Body of pancreas (tissue), 4 donors: ENCODE data around the gene SMCHD1. TPM values are rescaled to one million over a fixed set of nuclear protein-coding genes. Genes with fewer than 3 reads are reported as not detected.
A peak's percentile ranks its signal among the peaks of the same experiment; 100 is the strongest.
"Not testable (repeated sequence)": the region's sequence is repeated elsewhere in the genome, so short reads cannot be mapped to it uniquely, and the experiment has no call there.

Experiments
- ATAC-seq: fragments of 150-250 bp; one replicate; pipeline ENCODE4 v1.9.1; 2016
- DNase-seq, 4 donors: peaks; one replicate each; pipeline ENCODE4 v3.0.0-alpha.2; 2019
- H3K27ac ChIP-seq, 4 donors: fragments of 200-600 bp; sonication (generic); 1 replicate in 3 of 4; 2 replicates in 1 of 4; pipeline versions ENCODE4 v1.5.1 to v1.6.1; 2016 to 2019; ENCODE audit warnings: mild to moderate bottlenecking in 1 of 4, mixed read lengths in 1 of 4, moderate library complexity in 1 of 4
- H3K27me3 ChIP-seq, 2 donors: fragments of 200-600 bp; sonication (generic); one replicate each; pipeline ENCODE4 v1.6.0; 2016; ENCODE audit warnings: mild to moderate bottlenecking in 1 of 2
- H3K36me3 ChIP-seq, 2 donors: fragments of 200-600 bp; sonication (generic); replicated peaks in 1 of 2; 2 replicates each; pipeline ENCODE4 v1.5.1; 2016; ENCODE audit warnings: low read depth in 2 of 2; ENCODE audit not compliant: insufficient read depth in 1 of 2
- H3K4me1 ChIP-seq: fragments of 200-600 bp; sonication (generic); one replicate; pipeline ENCODE4 v1.6.0; 2016
- H3K4me3 ChIP-seq, 2 donors: fragments of 200-600 bp; sonication (generic); 1 replicate in 1 of 2; 2 replicates in 1 of 2; pipeline ENCODE4 v1.5.1; 2016 to 2019
- H3K9me3 ChIP-seq, 3 donors: fragments of 200-600 bp; sonication (generic); 1 replicate in 2 of 3; 2 replicates in 1 of 3; pipeline ENCODE4 v1.5.1; 2016
- POLR2A ChIP-seq, 3 donors: fragments of 450-650 bp; IDR thresholded peaks; one replicate each; pipeline ENCODE4 v1.6.1; 2016; ENCODE audit warnings: antibody characterized with exemption in 3 of 3, mild to moderate bottlenecking in 2 of 3
- WGBS, 2 donors: methylation state at CpG; one replicate each; pipeline ENCODE4 v1.1.5; 2017; 5-methylcytosine and 5-hydroxymethylcytosine counted together
- intact Hi-C: fragments of 100-400 bp; cut with DNase I; formaldehyde crosslinking; loops from one replicate; pipeline ENCODE4 v1.15.1; 2023
- total RNA-seq, 2 donors: library from RNA; depleted of rRNA; stranded (reverse); fragments of >200 nt; gene quantifications; one replicate each; pipeline ENCODE4 v1.1.0, GENCODE V29; 2016
- TF ChIP-seq, protein P1 (sequence below), 7 experiments: fragments of 450-650 bp in 4 of 7; fragments of 200-600 bp in 3 of 7; sonication (generic) in 3 of 7; IDR thresholded peaks; one replicate each; pipeline ENCODE4 v1.5.1; 2016 to 2019; ENCODE audit warnings: antibody characterized with exemption in 7 of 7

Gene SMCHD1
- total RNA-seq, 2 donors from 2014 or later: 56.0 to 100 TPM

DNA sequence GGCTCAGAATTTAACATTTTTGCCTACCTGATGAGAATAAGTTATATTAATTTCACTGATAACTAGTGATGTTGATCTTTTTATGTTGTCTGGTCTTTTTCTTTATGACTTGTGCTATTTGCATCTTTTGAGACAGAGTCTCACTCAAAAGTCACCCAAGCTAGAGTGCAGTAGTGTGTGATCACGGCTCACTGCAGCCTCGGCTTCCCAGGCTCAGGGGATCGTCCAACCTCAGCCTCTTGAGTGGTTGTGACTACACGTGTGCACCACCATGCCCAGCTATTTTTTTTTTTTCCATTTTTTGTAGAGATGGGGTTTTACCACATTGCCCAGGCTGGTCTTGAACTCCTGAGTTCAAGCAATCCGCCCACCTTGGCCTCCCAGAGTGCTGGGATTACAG, 7.5 kb downstream of the SMCHD1 start:
- Histone ChIP-seq H3K36me3 (peaks cover 0 to 6% of the 10 kb centered on the region in 2 donors), H3K27me3 (no peaks in the 10 kb centered on the region), H3K4me3 (no peak overlapping the region), H3K9me3 (no peaks in the 10 kb centered on the region), H3K27ac (no peak overlapping the region), H3K4me1 (peaks cover 35% of the 10 kb centered on the region)
- ATAC-seq (no peak), DNase-seq (no peak)
- intact Hi-C loops: no loop called here
- 83 to 86% methylated on average over 5 of the region's 5 CpGs for WGBS, 2 donors
- no peak for TF ChIP-seq POLR2A (IDR thresholded peaks at IDR 0.05)

DNA sequence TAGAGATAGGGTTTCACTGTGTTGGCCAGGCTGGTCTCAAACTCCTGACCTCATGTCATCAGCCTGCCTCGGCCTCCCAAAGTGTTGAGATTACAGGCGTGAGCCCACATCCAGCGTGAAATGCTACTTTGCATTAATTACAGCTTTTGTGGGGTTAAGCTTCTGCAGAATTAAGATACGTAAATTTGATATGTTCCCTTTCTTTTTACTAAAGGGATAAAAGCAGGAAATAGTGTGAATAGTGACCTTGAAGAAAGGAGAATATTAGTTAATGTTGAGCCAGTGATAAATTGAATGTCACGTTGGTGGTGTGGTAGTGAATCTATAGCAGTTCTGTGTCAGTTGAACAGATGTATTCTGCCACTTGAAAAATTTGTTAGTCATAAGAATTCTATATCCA, 16.9 kb downstream of the SMCHD1 start:
- Histone ChIP-seq H3K36me3 (peaks cover 5 to 16% of the 10 kb centered on the region in 2 donors), H3K4me3 (no peak overlapping the region), H3K27ac (peak overlapping the region in 1 of 4 donors; percentile 11), H3K4me1 (no peaks in the 10 kb centered on the region), H3K9me3 (no peaks in the 10 kb centered on the region), H3K27me3 (no peaks in the 10 kb centered on the region)
- ATAC-seq: no peak
- intact Hi-C loops: no loop called here
- no peak for TF ChIP-seq POLR2A (IDR thresholded peaks at IDR 0.05)
- TF ChIP-seq, protein P1, sequence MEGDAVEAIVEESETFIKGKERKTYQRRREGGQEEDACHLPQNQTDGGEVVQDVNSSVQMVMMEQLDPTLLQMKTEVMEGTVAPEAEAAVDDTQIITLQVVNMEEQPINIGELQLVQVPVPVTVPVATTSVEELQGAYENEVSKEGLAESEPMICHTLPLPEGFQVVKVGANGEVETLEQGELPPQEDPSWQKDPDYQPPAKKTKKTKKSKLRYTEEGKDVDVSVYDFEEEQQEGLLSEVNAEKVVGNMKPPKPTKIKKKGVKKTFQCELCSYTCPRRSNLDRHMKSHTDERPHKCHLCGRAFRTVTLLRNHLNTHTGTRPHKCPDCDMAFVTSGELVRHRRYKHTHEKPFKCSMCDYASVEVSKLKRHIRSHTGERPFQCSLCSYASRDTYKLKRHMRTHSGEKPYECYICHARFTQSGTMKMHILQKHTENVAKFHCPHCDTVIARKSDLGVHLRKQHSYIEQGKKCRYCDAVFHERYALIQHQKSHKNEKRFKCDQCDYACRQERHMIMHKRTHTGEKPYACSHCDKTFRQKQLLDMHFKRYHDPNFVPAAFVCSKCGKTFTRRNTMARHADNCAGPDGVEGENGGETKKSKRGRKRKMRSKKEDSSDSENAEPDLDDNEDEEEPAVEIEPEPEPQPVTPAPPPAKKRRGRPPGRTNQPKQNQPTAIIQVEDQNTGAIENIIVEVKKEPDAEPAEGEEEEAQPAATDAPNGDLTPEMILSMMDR (IDR thresholded peaks at IDR 0.05): no peak
- 64 to 79% methylated on average over 5 of the region's 5 CpGs for WGBS, 2 donors
- DNase-seq: no peak

DNA sequence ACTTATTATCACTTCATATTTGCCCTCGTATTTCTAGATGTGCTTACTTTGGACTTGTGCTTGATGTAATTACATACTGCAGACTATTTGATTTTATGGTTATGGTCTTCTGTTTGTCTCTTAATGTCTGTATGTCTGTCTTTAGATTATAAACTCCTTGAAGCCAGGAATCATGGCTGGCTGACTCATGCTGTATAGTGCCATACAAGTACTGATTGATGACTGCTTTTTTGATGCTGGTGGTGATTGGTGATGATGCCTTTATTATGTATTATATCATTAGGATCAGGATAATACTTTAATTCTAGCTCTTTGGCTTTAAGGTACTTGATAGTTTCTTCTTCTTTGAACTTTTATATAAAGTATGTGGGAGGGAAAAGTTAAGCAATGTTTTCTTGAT, 17.3 kb downstream of the SMCHD1 start:
- intact Hi-C loops: no loop called here
- Histone ChIP-seq H3K4me3 (no peak overlapping the region), H3K4me1 (no peaks in the 10 kb centered on the region), H3K27me3 (no peaks in the 10 kb centered on the region), H3K36me3 (peaks cover 5 to 18% of the 10 kb centered on the region in 2 donors), H3K27ac (no peak overlapping the region), H3K9me3 (no peaks in the 10 kb centered on the region)
- ATAC-seq: no peak
- no peak for TF ChIP-seq POLR2A (IDR thresholded peaks at IDR 0.05)
- TF ChIP-seq, protein P1 (IDR thresholded peaks at IDR 0.05): no peak
- 63 to 89% methylated on average over 1 of the region's 1 CpG for WGBS, 2 donors
- no peak for DNase-seq

DNA sequence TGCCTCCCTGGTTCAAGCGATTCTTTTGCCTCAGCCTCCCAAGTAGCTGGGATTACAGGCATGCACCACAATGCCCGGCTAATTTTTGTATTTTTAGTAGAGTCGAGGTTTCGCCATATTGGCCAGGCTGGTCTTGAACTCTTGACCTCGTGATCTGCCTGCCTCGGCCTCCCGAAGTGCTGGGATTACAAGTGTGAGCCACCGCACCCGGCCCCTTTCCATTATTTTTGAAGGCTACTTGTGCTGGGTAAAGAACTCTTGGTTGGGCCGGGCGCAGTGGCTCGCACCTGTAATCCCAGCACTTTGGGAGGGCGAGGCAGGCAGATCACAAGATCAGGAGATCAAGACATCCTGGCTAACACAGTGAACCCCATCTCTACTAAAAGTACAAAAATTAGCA, 23.4 kb downstream of the SMCHD1 start:
- H3K9me3 ChIP-seq, H3K27me3 ChIP-seq, ATAC-seq, DNase-seq, intact Hi-C loops, H3K27ac ChIP-seq, H3K36me3 ChIP-seq, H3K4me3 ChIP-seq: not testable (repeated sequence)
- 95 to 99% methylated on average over 13 of the region's 13 CpGs for WGBS, 2 donors
- peaks cover 14% of the 10 kb centered on the region for H3K4me1 ChIP-seq

DNA sequence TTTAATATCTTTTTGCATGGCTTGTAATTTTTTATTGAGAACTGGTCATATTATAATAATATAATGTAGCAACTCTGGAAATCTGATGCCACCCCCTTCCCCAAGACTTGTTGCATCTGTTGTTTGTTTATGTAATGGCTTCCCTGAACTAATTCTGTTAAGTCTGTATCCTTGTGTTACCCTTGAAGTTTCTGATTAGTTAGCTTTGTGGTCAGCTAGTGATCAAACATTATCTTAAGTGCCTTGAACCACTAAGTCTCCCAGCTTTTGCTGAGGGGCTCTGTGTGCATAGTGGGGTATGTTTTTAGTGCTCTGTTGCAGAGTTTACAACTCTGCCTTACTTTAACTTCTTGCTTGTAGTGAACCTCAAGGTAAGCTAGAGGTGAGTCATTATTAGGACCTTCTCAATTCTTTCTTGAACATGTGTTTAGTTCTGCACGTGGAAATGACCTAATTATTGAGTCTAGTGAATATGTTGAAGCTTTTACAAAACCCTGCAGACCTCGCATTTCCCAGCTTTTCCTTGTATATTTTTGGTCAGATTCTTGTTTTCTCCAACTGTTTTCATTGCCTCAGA, 24.8 kb downstream of the SMCHD1 start:
- Histone ChIP-seq H3K9me3 (no peaks in the 10 kb centered on the region), H3K4me1 (peaks cover 14% of the 10 kb centered on the region), H3K4me3 (no peak overlapping the region), H3K27me3 (no peaks in the 10 kb centered on the region), H3K27ac (peak overlapping the region in 1 of 4 donors; percentile 41), H3K36me3 (peaks cover 0 to 6% of the 10 kb centered on the region in 2 donors)
- DNase-seq: no peak
- 54 to 64% methylated on average over 2 of the region's 2 CpGs for WGBS, 2 donors
- no peak for TF ChIP-seq POLR2A (IDR thresholded peaks at IDR 0.05)
- TF ChIP-seq, protein P1 (IDR thresholded peaks at IDR 0.05): no peak
- intact Hi-C loops: no loop called here
- ATAC-seq: peak; percentile 30

DNA sequence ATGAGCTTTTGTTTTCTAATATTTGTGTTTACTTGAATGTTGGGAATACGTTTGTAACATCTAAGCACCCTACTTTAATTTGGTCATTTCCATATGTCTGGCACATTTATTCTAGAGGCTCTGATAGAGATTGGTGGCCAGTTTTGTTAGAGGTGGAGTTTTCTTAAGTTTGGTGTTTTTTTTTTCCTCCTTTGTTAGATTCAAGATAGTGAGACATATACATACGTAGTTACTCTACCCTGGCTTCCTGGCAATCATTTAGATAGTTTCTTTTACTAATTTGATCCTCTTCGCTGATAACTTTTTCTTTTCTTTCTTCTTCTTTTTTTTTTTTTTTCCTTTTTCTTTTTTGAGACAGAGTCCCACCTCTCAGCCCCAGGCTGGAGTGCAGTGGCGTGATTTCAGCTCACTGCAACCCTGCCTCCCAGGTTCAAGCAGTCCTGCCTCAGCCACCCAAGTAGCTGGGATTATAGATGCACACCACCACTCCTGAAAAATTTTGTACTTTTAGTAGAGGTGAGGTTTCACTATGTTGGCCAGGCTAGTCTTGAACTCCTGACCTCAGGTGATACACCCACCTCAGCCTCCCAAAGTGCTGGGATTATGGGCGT, 26.6 kb downstream of the SMCHD1 start:
- intact Hi-C loops: no loop called here
- peaks cover 0 to 4% of the 10 kb centered on the region in 2 donors for H3K36me3 ChIP-seq

More for the DNA sequence above, 26.6 kb downstream of the SMCHD1 start:
- Histone ChIP-seq H3K9me3 (no peaks in the 10 kb centered on the region), H3K27me3 (no peaks in the 10 kb centered on the region), H3K27ac (peak overlapping the region in 1 of 4 donors; percentile 46), H3K4me3 (no peak overlapping the region), H3K4me1 (peaks cover 14% of the 10 kb centered on the region)
- ATAC-seq: no peak
- 86 to 88% methylated on average over 5 of the region's 5 CpGs for WGBS, 2 donors
- no peak for DNase-seq
- no peak for TF ChIP-seq POLR2A (IDR thresholded peaks at IDR 0.05)
- TF ChIP-seq, protein P1 (IDR thresholded peaks at IDR 0.05): no peak
